WTC11 (cell line): ENCODE data around the gene USP10. TPM values are rescaled to one million over a fixed set of nuclear protein-coding genes. Genes with fewer than 3 reads are reported as not detected.
A peak's percentile ranks its signal among the peaks of the same experiment; 100 is the strongest.

Experiments
- ATAC-seq: fragments of 200-7000 bp; cut with Tn5 transposase; 2 replicates; pipeline ENCODE4 v1.10.0; 2021; ENCODE audit warnings: mild to moderate bottlenecking, moderate library complexity
- CTCF ChIA-PET: fragments of 300-600 bp; sonication (Branson Sonifier 250); formaldehyde crosslinking; loops from one replicate; lab custom pipeline; 2021; ENCODE audit warnings: antibody characterized with exemption; lab: Charles Lee
- POLR2A ChIA-PET: fragments of 350-600 bp; sonication (Branson Sonifier 250); formaldehyde crosslinking; loops from one replicate; lab custom pipeline; 2021; ENCODE audit warnings: antibody characterized with exemption; lab: Charles Lee
- DNase-seq: peaks from one replicate; pipeline ENCODE4 v3.0.0; 2021; ENCODE audit warnings: low spot score
- H3K27ac Mint-ChIP-seq: 2 replicates; pipeline ENCODE4 v1.8.0; 2021; ENCODE audit warnings: mixed read lengths
- H3K27me3 Mint-ChIP-seq: 2 replicates; pipeline ENCODE4 v1.8.0; 2021; ENCODE audit warnings: low read depth, mild to moderate bottlenecking, moderate library complexity, mixed read lengths
- H3K36me3 Mint-ChIP-seq: 2 replicates; pipeline ENCODE4 v1.8.0; 2021; ENCODE audit warnings: mixed read lengths
- H3K4me1 Mint-ChIP-seq: 2 replicates; pipeline ENCODE4 v1.8.0; 2022; ENCODE audit warnings: mixed read lengths
- H3K4me3 Mint-ChIP-seq: 2 replicates; pipeline ENCODE4 v1.8.0; 2021; ENCODE audit warnings: mild to moderate bottlenecking, moderate library complexity, mixed read lengths
- H3K9me3 Mint-ChIP-seq: 2 replicates; pipeline ENCODE4 v1.8.0; 2021; ENCODE audit warnings: mixed read lengths
- ESRRA ChIP-seq: sonication (generic); formaldehyde crosslinking; IDR thresholded peaks from 2 replicates; pipeline ENCODE4 v1.8.1; 2022; ENCODE audit warnings: mild to moderate bottlenecking, missing genetic modification reagents, borderline replicate concordance
- GTF2I ChIP-seq: fragments of 250-450 bp; sonication (Bioruptor Pico); conservative IDR thresholded peaks from 2 replicates; pipeline ENCODE4 v1.4.0; 2021; ENCODE audit warnings: mild to moderate bottlenecking
- MLX ChIP-seq: sonication (generic); formaldehyde crosslinking; IDR thresholded peaks from 2 replicates; pipeline ENCODE4 v1.8.1; 2023; ENCODE audit warnings: mild to moderate bottlenecking, missing genetic modification reagents, moderate library complexity
- MYBL2 ChIP-seq: sonication (generic); formaldehyde crosslinking; IDR thresholded peaks from 2 replicates; pipeline ENCODE4 v1.8.1; 2023; ENCODE audit warnings: mild to moderate bottlenecking, moderate library complexity, missing genetic modification reagents
- PRDM15 ChIP-seq: sonication (generic); formaldehyde crosslinking; IDR thresholded peaks from 2 replicates; pipeline ENCODE4 v1.8.0; 2022; ENCODE audit warnings: missing genetic modification reagents
- PRRX2 ChIP-seq: fragments of 250-450 bp; sonication (Bioruptor Pico); IDR thresholded peaks from 2 replicates; pipeline ENCODE4 v1.8.0; 2021; ENCODE audit warnings: mild to moderate bottlenecking
- RELA ChIP-seq: sonication (generic); formaldehyde crosslinking; IDR thresholded peaks from 2 replicates; pipeline ENCODE4 v1.8.1; 2022; ENCODE audit warnings: missing genetic modification reagents, mild to moderate bottlenecking, borderline replicate concordance
- ZNF219 ChIP-seq: sonication (generic); formaldehyde crosslinking; IDR thresholded peaks from 2 replicates; pipeline ENCODE4 v1.8.0; 2023; ENCODE audit warnings: missing genetic modification reagents, mild to moderate bottlenecking, borderline replicate concordance
- ZNF396 ChIP-seq: fragments of 250-450 bp; sonication (Bioruptor Pico); IDR thresholded peaks from 2 replicates; pipeline ENCODE4 v1.8.0; 2021; ENCODE audit warnings: mild to moderate bottlenecking, moderate library complexity, borderline replicate concordance
- ZNF532 ChIP-seq: fragments of 250-450 bp; sonication (Bioruptor Pico); IDR thresholded peaks from 2 replicates; pipeline ENCODE4 v1.9.0; 2021; ENCODE audit warnings: mild to moderate bottlenecking, borderline replicate concordance
- total RNA-seq: library from RNA; stranded (reverse); gene quantifications from 3 replicates; pipeline ENCODE4 v1.2.3, GENCODE V29; 2021
- TF ChIP-seq, protein P1 (sequence below): sonication (generic); formaldehyde crosslinking; IDR thresholded peaks from 2 replicates; pipeline ENCODE4 v1.8.1; 2023; ENCODE audit warnings: mild to moderate bottlenecking, missing genetic modification reagents, borderline replicate concordance
- TF ChIP-seq, protein P2 (sequence below): sonication (generic); formaldehyde crosslinking; IDR thresholded peaks from 2 replicates; pipeline ENCODE4 v1.8.1; 2022; ENCODE audit warnings: low read depth, mild to moderate bottlenecking, moderate library complexity, missing genetic modification reagents, borderline replicate concordance
- TF ChIP-seq, protein P3 (sequence below): fragments of 250-450 bp; sonication (Bioruptor Pico); IDR thresholded peaks from 2 replicates; pipeline ENCODE4 v1.9.0; 2021; ENCODE audit warnings: moderate library complexity, mild to moderate bottlenecking, inconsistent platforms, borderline replicate concordance

USP10 gene
- total RNA-seq, 1 experiment from 2014 or later: 138 TPM

DNA sequence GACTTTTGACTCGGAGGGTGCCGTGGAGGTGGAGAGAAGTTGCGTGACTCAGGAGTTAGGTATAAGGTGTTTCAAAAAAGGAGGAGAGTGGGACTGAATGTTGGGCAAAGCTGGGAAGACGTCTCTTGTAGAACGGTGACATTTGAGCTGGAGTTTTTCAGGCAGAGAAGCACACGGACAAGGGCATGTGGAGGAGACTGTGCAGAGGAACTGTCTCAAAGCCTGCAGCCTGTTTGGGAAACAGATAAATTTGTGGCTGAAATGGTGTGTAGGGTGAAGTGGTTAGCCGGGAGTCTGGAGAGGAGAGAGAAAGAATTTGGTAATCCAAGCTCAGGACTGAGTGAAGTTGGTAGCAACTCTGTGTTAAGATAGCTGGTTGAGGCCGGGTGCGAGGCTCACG, 9.8 kb downstream of the USP10 start:
- Mint-ChIP-seq H3K4me3 (no peak overlapping the region), H3K9me3 (no peaks in the 10 kb centered on the region), H3K27ac (peak overlapping the region; percentile 78), H3K4me1 (peaks cover 81% of the 10 kb centered on the region), H3K27me3 (no peaks in the 10 kb centered on the region), H3K36me3 (no peaks in the 10 kb centered on the region)
- ATAC-seq (no peak), DNase-seq (no peak)
- CTCF ChIA-PET: interaction anchor here (1.9 to 10.2 kb wide), 2 partner anchors 17 to 29 kb away, joined by 7 to 78 read pairs; no protein-coding TSS in a partner anchor
- POLR2A ChIA-PET: no interaction called here
- TF ChIP-seq, protein P1, sequence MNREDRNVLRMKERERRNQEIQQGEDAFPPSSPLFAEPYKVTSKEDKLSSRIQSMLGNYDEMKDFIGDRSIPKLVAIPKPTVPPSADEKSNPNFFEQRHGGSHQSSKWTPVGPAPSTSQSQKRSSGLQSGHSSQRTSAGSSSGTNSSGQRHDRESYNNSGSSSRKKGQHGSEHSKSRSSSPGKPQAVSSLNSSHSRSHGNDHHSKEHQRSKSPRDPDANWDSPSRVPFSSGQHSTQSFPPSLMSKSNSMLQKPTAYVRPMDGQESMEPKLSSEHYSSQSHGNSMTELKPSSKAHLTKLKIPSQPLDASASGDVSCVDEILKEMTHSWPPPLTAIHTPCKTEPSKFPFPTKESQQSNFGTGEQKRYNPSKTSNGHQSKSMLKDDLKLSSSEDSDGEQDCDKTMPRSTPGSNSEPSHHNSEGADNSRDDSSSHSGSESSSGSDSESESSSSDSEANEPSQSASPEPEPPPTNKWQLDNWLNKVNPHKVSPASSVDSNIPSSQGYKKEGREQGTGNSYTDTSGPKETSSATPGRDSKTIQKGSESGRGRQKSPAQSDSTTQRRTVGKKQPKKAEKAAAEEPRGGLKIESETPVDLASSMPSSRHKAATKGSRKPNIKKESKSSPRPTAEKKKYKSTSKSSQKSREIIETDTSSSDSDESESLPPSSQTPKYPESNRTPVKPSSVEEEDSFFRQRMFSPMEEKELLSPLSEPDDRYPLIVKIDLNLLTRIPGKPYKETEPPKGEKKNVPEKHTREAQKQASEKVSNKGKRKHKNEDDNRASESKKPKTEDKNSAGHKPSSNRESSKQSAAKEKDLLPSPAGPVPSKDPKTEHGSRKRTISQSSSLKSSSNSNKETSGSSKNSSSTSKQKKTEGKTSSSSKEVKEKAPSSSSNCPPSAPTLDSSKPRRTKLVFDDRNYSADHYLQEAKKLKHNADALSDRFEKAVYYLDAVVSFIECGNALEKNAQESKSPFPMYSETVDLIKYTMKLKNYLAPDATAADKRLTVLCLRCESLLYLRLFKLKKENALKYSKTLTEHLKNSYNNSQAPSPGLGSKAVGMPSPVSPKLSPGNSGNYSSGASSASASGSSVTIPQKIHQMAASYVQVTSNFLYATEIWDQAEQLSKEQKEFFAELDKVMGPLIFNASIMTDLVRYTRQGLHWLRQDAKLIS (CRISPR knock-in tag): no peak
- TF ChIP-seq MYBL2 (CRISPR knock-in tag): no peak
- TF ChIP-seq, protein P2, sequence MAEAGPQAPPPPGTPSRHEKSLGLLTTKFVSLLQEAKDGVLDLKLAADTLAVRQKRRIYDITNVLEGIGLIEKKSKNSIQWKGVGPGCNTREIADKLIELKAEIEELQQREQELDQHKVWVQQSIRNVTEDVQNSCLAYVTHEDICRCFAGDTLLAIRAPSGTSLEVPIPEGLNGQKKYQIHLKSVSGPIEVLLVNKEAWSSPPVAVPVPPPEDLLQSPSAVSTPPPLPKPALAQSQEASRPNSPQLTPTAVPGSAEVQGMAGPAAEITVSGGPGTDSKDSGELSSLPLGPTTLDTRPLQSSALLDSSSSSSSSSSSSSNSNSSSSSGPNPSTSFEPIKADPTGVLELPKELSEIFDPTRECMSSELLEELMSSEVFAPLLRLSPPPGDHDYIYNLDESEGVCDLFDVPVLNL: no peak
- no peak for TF ChIP-seq MLX
- TF ChIP-seq, protein P3, sequence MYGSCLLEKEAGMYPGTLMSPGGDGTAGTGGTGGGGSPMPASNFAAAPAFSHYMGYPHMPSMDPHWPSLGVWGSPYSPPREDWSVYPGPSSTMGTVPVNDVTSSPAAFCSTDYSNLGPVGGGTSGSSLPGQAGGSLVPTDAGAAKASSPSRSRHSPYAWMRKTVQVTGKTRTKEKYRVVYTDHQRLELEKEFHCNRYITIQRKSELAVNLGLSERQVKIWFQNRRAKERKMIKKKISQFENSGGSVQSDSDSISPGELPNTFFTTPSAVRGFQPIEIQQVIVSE (CRISPR knock-in tag): no peak
- no peak for TF ChIP-seq ZNF396 (CRISPR knock-in tag)

GRCh38 chr16:84710686-84711085, 10.9 kb downstream of the USP10 start:
- peak overlapping the region; percentile 72 for H3K27ac Mint-ChIP-seq

More at GRCh38 chr16:84710686-84711085, 10.9 kb downstream of the USP10 start:
- no peak for TF ChIP-seq ZNF219
- TF ChIP-seq ZNF532: no peak
- no peak for TF ChIP-seq GTF2I (CRISPR knock-in tag)
- TF ChIP-seq ESRRA (CRISPR knock-in tag): no peak
- no peak for TF ChIP-seq PRRX2 (CRISPR knock-in tag)
- TF ChIP-seq PRDM15 (CRISPR knock-in tag): no peak
- no peak for TF ChIP-seq RELA (CRISPR knock-in tag)
- Mint-ChIP-seq H3K4me1 (peaks cover 81% of the 10 kb centered on the region), H3K36me3 (no peaks in the 10 kb centered on the region), H3K27me3 (no peaks in the 10 kb centered on the region), H3K9me3 (no peaks in the 10 kb centered on the region), H3K4me3 (no peak overlapping the region)
- ChIA-PET CTCF (interaction anchor here (0.7 to 10.2 kb wide), 4 partner anchors 8 to 165 kb away, joined by 3 to 78 read pairs (median 23); no protein-coding TSS in a partner anchor), POLR2A (no interaction called here)
- ATAC-seq (no peak), DNase-seq (no peak)
